Stimulated activated CD8-positive, alpha-beta memory T cell treated with anti-CD3 and anti-CD28 coated beads, Interleukin-15, amount 100 ng/mL, for 4 hours (primary cell): ENCODE results near the gene PODXL2.
"Not testable (repeated sequence)": the region's sequence is repeated elsewhere in the genome, so short reads cannot be mapped to it uniquely, and the experiment has no call there.

Experiments
- DNase-seq, 2 donors: peaks; one replicate each; pipeline ENCODE4 v3.0.0-alpha.2; 2020; ENCODE audit warnings: low read depth in 2 of 2

PODXL2 gene

DNA sequence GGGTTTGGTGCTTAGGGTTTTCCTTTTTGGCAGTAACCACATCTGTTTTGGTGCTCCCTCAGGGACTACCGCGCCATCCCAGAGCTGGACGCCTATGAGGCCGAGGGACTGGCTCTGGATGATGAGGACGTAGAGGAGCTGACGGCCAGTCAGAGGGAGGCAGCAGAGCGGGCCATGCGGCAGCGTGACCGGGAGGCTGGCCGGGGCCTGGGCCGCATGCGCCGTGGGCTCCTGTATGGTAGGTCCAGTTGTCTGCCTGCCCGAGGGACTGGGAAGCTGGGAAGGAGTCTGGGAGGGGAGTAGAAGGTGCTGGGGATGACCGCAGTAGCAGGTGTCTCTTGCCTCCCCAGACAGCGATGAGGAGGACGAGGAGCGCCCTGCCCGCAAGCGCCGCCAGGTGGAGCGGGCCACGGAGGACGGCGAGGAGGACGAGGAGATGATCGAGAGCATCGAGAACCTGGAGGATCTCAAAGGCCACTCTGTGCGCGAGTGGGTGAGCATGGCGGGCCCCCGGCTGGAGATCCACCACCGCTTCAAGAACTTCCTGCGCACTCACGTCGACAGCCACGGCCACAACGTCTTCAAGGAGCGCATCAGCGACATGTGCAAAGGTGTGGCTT lies 24.3 kb upstream of the PODXL2 start:
- DNase-seq: no peak

DNA sequence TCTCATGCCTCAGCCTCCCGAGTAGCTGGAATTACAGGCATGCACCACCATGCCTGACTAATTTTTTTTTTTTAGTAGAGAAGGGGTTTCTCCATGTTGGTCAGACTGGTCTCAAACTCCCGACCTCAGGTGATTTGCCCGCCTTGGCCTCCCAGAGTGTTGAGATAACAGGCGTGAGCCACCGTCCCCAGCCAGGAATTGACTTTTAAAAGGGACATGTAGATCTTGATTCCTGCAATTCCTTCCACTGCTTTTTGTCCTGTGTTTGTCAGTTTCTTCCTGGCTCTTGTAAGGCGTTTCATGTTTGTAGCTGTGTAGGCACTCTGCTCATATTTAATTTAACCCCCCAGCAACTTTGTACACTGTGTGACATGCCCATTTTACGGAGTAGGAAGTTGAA lies 23.4 kb upstream of the PODXL2 start:
- DNase-seq: not testable (repeated sequence)

DNA sequence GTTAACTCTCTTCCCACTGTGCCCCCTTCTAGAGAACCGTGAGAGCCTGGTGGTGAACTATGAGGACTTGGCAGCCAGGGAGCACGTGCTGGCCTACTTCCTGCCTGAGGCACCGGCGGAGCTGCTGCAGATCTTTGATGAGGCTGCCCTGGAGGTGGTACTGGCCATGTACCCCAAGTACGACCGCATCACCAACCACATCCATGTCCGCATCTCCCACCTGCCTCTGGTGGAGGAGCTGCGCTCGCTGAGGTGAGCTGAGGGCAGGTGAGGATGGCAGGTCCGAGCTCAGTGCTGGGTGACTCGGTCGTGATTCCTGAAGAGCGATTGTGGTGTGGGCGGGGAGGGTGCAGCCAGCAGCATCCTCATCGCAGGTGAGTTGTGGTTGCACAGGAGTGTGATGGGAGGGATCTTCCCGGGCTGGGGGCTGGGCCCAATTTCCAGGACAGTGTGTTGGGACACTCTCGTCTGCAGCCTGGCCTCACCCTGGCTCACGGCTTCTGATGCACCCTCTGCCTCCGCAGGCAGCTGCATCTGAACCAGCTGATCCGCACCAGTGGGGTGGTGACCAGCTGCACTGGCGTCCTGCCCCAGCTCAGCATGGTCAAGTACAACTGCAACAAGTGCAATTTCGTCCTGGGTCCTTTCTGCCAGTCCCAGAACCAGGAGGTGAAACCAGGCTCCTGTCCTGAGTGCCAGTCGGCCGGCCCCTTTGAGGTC lies 22.7 kb upstream of the PODXL2 start:
- no peak for DNase-seq

DNA sequence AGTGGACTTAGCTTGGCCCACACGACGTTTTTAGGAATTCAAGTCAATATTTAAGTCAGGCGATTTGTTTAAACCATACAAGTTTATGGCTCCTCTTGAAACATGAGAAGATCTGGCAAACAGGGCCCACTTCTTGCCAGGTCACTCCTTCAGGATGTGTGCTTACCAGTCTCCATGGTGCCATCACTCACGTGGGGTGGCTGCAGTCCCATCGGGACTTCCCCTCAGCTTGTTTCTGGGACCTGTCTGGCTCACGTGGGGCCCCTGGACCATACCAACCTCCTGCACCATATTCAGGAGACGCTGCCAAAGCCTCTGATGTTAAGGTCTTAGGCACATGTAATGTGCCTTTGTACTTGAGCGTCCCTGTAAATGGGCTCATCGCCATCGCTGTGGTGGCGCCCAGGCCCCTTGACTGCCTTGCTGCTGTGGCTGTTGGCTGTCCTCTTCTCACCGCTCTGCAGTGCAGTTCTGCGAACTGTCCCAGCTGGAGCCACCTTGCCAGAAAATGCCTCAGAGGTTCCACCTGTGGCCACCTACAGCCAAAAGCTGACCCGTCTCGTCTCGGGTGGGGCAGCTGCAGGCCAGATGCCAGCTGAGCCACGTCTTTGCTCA lies 21.9 kb upstream of the PODXL2 start:
- DNase-seq: no peak

DNA sequence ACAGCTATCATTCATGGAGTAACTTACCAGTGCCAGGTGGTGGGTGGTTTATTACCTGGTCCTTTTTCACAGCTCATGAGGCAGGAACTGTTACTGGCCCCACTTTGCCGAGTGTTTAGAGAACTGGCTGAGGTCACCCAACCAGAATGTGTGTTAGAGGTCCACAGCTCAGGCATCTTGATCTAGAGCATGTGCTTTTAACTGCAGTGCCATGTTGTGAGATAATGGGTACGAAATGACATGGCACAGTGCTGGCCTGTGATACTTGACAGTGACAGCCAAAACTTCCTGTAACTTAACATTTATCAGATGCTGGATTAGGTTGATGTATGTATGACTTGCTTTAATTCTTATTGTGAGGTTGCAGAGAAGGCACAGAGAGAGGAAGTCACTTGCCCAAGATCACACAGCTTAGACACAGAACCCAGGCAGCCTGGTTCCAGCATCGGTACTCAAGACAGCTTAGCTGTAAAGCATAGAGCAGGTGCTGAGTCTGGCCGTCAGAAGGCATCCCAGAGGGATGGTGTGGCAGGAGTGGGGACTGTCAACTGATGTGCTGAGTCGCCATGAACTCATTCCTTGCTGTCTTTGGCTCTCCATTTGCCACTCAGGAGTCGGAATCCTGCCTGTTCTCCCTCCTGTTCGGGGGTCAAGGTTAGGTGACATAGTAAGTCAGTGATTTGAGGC lies 21.2 kb upstream of the PODXL2 start:
- no peak for DNase-seq

GRCh38 chr3:127608362-127608718 lies 20.6 kb upstream of the PODXL2 start:
- DNase-seq: no peak

GRCh38 chr3:127610105-127610504 lies 18.9 kb upstream of the PODXL2 start:
- no peak for DNase-seq

DNA sequence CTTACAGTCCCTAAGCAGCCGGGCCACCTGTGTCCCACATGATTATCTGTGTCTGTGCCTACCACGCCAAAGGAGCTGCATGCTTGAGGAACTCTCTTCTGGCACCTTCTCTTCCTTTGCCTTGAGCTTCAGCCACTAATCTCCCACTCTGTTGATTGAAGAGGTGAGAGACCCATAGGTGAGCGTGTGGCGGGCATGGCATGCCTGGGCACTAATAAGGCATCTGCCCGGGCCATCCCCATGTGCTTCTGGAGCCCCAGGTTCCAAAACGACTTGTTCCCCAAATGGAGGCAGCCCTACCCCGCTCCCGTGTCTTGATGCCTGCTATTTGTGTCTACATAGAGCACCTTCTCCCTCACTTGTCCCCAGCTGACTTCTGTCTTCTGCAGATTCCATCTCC lies 17.7 kb upstream of the PODXL2 start:
- DNase-seq: no peak

DNA sequence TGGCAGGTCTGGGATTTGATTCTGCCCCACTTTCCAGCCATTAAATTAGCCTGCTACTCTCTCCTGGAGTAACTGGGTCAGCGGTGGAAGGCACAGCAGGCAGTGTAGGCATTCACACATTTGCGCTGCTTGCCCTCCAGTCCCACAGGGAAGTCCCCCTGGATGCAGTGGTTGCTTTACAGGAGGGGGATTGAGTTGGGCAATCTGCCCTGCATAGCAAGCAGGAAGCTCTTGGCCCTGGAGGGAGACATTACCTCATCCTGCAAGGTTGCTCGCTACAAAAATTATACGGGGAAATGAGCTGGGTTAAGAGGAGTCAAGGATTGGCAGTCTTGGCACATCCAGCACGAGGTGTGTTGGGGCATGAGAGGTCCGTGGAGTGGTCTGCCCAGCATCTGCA lies 16.0 kb upstream of the PODXL2 start:
- no peak for DNase-seq

DNA sequence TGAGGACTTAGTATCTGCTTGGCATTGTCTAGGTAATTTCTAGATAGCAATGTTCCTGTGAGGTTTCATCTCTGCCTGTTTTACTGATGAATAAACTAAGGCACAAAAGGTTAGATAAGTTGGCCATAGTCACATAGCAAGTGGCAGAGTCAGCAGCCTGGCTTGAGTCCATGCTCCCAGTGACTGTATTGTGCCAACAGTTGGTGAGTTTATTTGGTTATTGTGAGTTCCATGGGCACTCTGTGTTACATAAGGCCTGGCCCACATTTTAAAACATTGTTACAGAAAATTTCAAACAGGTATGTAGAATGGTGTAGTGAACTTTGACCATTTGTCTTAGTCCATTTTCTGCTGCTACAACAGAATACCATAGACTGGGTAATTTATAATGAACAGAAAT lies 15.6 kb upstream of the PODXL2 start:
- no peak for DNase-seq

GRCh38 chr3:127614928-127615589 lies 13.9 kb upstream of the PODXL2 start:
- DNase-seq: no peak

- no peak for DNase-seq
Observed at GRCh38 chr3:127615631-127616305, 13.2 kb upstream of the PODXL2 start.

DNA sequence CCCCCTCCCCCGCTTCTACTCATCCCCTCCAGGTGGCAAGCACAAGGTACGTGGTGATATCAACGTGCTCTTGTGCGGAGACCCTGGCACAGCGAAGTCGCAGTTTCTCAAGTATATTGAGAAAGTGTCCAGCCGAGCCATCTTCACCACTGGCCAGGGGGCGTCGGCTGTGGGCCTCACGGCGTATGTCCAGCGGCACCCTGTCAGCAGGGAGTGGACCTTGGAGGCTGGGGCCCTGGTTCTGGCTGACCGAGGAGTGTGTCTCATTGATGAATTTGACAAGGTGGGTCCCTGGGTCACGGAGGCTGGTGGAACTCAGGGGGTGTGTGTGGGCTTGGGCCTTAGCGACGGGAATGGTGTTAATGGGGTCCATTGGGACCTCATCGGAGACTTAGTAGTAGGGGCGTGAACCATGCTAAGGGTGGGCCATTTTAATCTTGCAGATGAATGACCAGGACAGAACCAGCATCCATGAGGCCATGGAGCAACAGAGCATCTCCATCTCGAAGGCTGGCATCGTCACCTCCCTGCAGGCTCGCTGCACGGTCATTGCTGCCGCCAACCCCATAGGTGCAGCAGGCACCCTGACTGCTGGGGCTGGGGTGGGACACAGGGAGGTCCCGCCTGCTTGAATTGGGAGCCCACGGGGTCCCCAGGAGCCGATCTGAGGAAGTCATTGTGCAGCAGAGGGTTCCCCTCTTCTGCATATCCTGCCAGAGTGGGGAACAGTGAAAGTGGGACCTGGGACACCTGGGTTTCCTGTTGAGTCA lies 12.0 kb upstream of the PODXL2 start:
- no peak for DNase-seq

GRCh38 chr3:127618891-127619290 lies 10.1 kb upstream of the PODXL2 start:
- no peak for DNase-seq

GRCh38 chr3:127620637-127621375 lies 8.2 kb upstream of the PODXL2 start:
- no peak for DNase-seq

- DNase-seq: no peak
Observed at GRCh38 chr3:127622031-127622430, 7.0 kb upstream of the PODXL2 start.

DNA sequence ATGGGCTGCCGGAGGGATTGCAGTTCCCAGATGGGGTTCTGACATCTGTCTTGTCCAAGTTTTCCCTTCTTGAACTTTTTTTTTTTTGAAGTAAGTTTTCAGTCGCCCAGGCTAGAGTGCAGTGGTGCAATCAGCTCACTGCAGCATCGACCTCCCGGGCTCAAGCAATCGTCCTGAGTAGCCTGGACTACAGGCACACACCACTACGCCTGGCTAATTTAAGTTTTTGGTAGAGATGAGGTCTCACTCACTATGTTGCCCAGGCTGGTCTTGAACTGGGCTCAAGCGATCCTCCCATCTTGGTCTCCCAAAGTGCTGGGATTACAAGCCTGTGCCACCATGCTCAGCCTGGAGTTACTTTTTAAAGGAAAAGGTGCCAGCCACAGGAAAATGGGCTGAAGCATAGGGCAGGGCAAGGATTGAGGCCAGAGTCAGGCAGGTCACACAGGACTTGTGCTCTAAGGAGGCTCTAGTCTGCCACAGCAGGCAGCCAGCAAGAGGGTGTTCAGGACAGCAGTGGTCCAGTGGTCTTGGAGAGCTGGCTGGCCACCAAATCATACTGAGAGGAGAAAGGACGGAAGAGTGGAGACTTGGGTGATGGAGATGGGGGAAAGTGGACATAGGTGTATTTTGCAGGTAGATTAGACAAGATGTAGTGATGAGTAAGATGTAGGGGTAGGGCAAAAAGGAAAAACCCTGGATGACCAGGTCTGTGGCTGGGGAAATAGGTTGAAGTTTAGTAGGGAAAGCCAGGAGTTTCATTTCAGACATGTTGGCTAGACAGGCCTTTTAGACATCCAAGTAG lies 6.0 kb upstream of the PODXL2 start:
- no peak for DNase-seq

DNA sequence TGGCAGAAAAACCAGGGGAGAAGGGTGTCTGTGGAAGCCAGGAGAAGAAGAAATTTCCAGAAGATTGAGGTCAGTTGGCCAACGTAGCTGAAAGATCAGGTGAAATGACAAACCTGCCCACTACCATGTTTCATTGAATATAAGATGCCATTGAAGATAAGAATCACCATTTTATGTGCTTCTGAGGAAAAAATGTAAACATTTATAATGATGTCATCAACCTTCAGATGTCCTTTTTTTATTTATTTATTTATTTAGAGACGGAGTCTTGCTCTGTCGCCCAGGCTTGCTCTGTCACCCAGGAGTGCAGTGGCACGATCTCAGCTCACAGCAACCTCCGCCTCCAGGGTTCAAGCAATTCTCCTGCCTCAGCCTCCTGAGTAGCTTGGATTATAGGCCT lies 4.9 kb upstream of the PODXL2 start:
- no peak for DNase-seq

GRCh38 chr3:127625821-127626220 lies 3.2 kb upstream of the PODXL2 start:
- DNase-seq: no peak
